GM12878 (cell line): Measurements from ENCODE around the gene OPCML.

Source experiments
- CTCF ChIP-seq, 3 experiments: IDR thresholded peaks in 2 of 3; conservative IDR thresholded peaks in 1 of 3; 2 replicates each; pipeline ENCODE4 v1.5.1; 2011; ENCODE audit warnings: low read depth in 3 of 3, low read length in 3 of 3, mild to moderate bottlenecking in 3 of 3, control low read depth in 2 of 3, moderate library complexity in 2 of 3, inconsistent platforms in 1 of 3, mixed read lengths in 1 of 3; ENCODE audit not compliant: control insufficient read depth in 2 of 3, insufficient read depth in 1 of 3; ENCODE audit errors: extremely low read depth in 1 of 3
- HSF1 ChIP-seq: fragments of 150-350 bp; IDR thresholded peaks from 2 replicates; pipeline ENCODE4 v1.6.1; 2014; ENCODE audit warnings: mild to moderate bottlenecking, low read depth, low read length
- KDM1A ChIP-seq: fragments of 200-600 bp; sonication (generic); IDR thresholded peaks from 2 replicates; pipeline ENCODE4 v1.6.1; 2016; ENCODE audit warnings: borderline replicate concordance
- POLR2AphosphoS5 ChIP-seq: IDR thresholded peaks from 2 replicates; pipeline ENCODE4 v1.6.1; 2011; ENCODE audit warnings: mild to moderate bottlenecking, low read length, inconsistent platforms
- TAF1 ChIP-seq: IDR thresholded peaks from 2 replicates; pipeline ENCODE4 v1.6.1; 2011; ENCODE audit warnings: mild to moderate bottlenecking, low read depth, low read length, borderline replicate concordance
- ZNF384 ChIP-seq: IDR thresholded peaks from 2 replicates; pipeline ENCODE4 v1.6.1; 2012; ENCODE audit warnings: low read depth, mild to moderate bottlenecking, low read length, improper control_type of control experiment, borderline replicate concordance
- TF ChIP-seq, protein P1 (sequence below): IDR thresholded peaks from 2 replicates; pipeline ENCODE4 v1.6.1; 2012; ENCODE audit warnings: low read depth, low read length, improper control_type of control experiment

GRCh38 chr11:132856032-132856431 is 676.3 kb downstream of the OPCML start:
- TF ChIP-seq CTCF (IDR thresholded peaks at IDR 0.05 in 2 of 3, conservative IDR thresholded peaks at IDR 0.05 in 1 of 3; ENCODE audit: control insufficient read depth in 2 of 3, extremely low read depth in 1 of 3, insufficient read depth in 1 of 3, low read depth in 3 of 3, low read length in 3 of 3) = no peak
- TF ChIP-seq, protein P1, sequence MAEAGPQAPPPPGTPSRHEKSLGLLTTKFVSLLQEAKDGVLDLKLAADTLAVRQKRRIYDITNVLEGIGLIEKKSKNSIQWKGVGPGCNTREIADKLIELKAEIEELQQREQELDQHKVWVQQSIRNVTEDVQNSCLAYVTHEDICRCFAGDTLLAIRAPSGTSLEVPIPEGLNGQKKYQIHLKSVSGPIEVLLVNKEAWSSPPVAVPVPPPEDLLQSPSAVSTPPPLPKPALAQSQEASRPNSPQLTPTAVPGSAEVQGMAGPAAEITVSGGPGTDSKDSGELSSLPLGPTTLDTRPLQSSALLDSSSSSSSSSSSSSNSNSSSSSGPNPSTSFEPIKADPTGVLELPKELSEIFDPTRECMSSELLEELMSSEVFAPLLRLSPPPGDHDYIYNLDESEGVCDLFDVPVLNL = no peak
- TF ChIP-seq HSF1 = no peak
- TF ChIP-seq POLR2AphosphoS5 = no peak
- no peak for TF ChIP-seq ZNF384
- no peak for TF ChIP-seq KDM1A
- no peak for TF ChIP-seq TAF1
